IMR-90 (cell line): ENCODE results near the gene NF2. TPM values are rescaled to one million over a fixed set of nuclear protein-coding genes. Genes with fewer than 3 reads are reported as not detected.

Experiments
- ATAC-seq: fragments of 200-7000 bp; cut with Tn5 transposase; 2 replicates; pipeline ENCODE4 v1.9.1; 2020; ENCODE audit warnings: low read depth, mild to moderate bottlenecking, moderate library complexity
- BruUV-seq: library from RNA; stranded (reverse); fragments of 400-500 nt; replicated peaks from 2 replicates; lab custom pipeline; 2021; lab: Mats Ljungman, UMichigan
- CTCF ChIA-PET: fragments of 300-600 bp; formaldehyde crosslinking; extraction: SDS; loops from one replicate; lab custom pipeline; 2021; ENCODE audit warnings: antibody characterized with exemption; lab: Yijun Ruan, JAX
- POLR2A ChIA-PET: fragments of 300-600 bp; sonication (Branson Sonifier 250); formaldehyde crosslinking; loops from one replicate; lab custom pipeline; 2022; ENCODE audit warnings: antibody characterized with exemption; ENCODE audit not compliant: unreplicated experiment; lab: Charles Lee
- DNase-seq: peaks from one replicate; pipeline ENCODE4 v3.0.0; 2013
- H2AFZ ChIP-seq: replicated peaks from 2 replicates; pipeline ENCODE3; 2013; ENCODE audit warnings: low read length, mild to moderate bottlenecking; ENCODE audit not compliant: poor library complexity
- H2AK5ac ChIP-seq: 2 replicates; pipeline ENCODE4 v1.6.1; 2013; ENCODE audit warnings: low read depth, low read length, inconsistent platforms
- H2AK9ac ChIP-seq: replicated peaks from 2 replicates; pipeline ENCODE3; 2013; ENCODE audit warnings: mild to moderate bottlenecking, low read depth, low read length, moderate library complexity; ENCODE audit not compliant: poor library complexity
- H2BK120ac ChIP-seq: 2 replicates; pipeline ENCODE4 v1.6.1; 2013; ENCODE audit warnings: low read depth, low read length, inconsistent platforms
- H2BK15ac ChIP-seq: 3 replicates; pipeline ENCODE4 v1.6.1; 2013; ENCODE audit warnings: low read depth, low read length, inconsistent platforms
- H2BK20ac ChIP-seq: 2 replicates; pipeline ENCODE4 v1.6.1; 2013; ENCODE audit warnings: low read depth, mild to moderate bottlenecking, inconsistent platforms, low read length, moderate library complexity
- H2BK5ac ChIP-seq: 2 replicates; pipeline ENCODE4 v1.6.1; 2013; ENCODE audit warnings: mild to moderate bottlenecking, low read depth, low read length, inconsistent platforms; ENCODE audit not compliant: poor library complexity, severe bottlenecking
- H3K14ac ChIP-seq: replicated peaks from 2 replicates; pipeline ENCODE4 v1.6.1; 2013; ENCODE audit warnings: low read depth, low read length, inconsistent platforms
- H3K18ac ChIP-seq: 2 replicates; pipeline ENCODE4 v1.6.1; 2013; ENCODE audit warnings: low read depth, low read length, control low read depth
- H3K23ac ChIP-seq: 2 replicates; pipeline ENCODE4 v1.6.1; 2013; ENCODE audit warnings: low read depth, low read length, inconsistent platforms
- H3K27ac ChIP-seq: 2 replicates; pipeline ENCODE4 v1.5.1; 2013; ENCODE audit warnings: mild to moderate bottlenecking, control low read depth, low read length; ENCODE audit not compliant: insufficient read depth
- H3K27me3 ChIP-seq: 2 replicates; pipeline ENCODE4 v1.6.1; 2013; ENCODE audit warnings: low read length; ENCODE audit not compliant: control insufficient read depth, insufficient read depth
- H3K36me3 ChIP-seq: 2 replicates; pipeline ENCODE4 v1.6.1; 2013; ENCODE audit warnings: low read length, mixed read lengths; ENCODE audit not compliant: control insufficient read depth, insufficient read depth
- H3K4ac ChIP-seq: 2 replicates; pipeline ENCODE4 v1.6.1; 2013; ENCODE audit warnings: low read depth, low read length, inconsistent platforms
- H3K4me1 ChIP-seq: 2 replicates; pipeline ENCODE4 v1.6.1; 2013; ENCODE audit warnings: low read length, mixed read lengths; ENCODE audit not compliant: control insufficient read depth, insufficient read depth
- H3K4me2 ChIP-seq: 2 replicates; pipeline ENCODE4 v1.6.1; 2013; ENCODE audit warnings: low read depth, mild to moderate bottlenecking, control low read depth, low read length, moderate library complexity
- H3K4me3 ChIP-seq: 2 replicates; pipeline ENCODE4 v1.5.1; 2013; ENCODE audit warnings: low read depth, mild to moderate bottlenecking, control low read depth, low read length, moderate library complexity; ENCODE audit not compliant: insufficient read depth
- H3K56ac ChIP-seq: 2 replicates; pipeline ENCODE4 v1.6.1; 2013; ENCODE audit warnings: low read length, inconsistent platforms; ENCODE audit not compliant: insufficient read depth; ENCODE audit errors: extremely low read depth
- H3K79me1 ChIP-seq, 2 experiments: 2 replicates each; pipeline ENCODE4 v1.6.1; 2013; ENCODE audit warnings: low read length in 2 of 2, inconsistent platforms in 1 of 2, low read depth in 1 of 2
- H3K9ac ChIP-seq: 2 replicates; pipeline ENCODE4 v1.6.1; 2013; ENCODE audit warnings: low read depth, low read length, control low read depth
- H3K9me1 ChIP-seq: 2 replicates; pipeline ENCODE4 v1.6.1; 2013; ENCODE audit warnings: low read length, inconsistent platforms; ENCODE audit not compliant: insufficient read depth
- H3K9me3 ChIP-seq: 2 replicates; pipeline ENCODE4 v1.6.1; 2013; ENCODE audit warnings: low read length; ENCODE audit not compliant: control insufficient read depth, insufficient read depth
- H4K20me1 ChIP-seq: 2 replicates; pipeline ENCODE4 v1.6.1; 2013; ENCODE audit warnings: low read length, inconsistent platforms; ENCODE audit not compliant: insufficient read depth
- H4K5ac ChIP-seq: 2 replicates; pipeline ENCODE4 v1.6.1; 2013; ENCODE audit warnings: mild to moderate bottlenecking, low read depth, low read length, control low read depth
- H4K8ac ChIP-seq, 2 experiments: 2 replicates each; pipeline ENCODE4 v1.6.1; 2013; ENCODE audit warnings: low read depth in 2 of 2, low read length in 2 of 2, control low read depth in 1 of 2, inconsistent platforms in 1 of 2
- H4K91ac ChIP-seq: 2 replicates; pipeline ENCODE4 v1.6.1; 2013; ENCODE audit warnings: low read depth, low read length, inconsistent platforms; ENCODE audit not compliant: insufficient read depth
- MAFK ChIP-seq: IDR thresholded peaks from 2 replicates; pipeline ENCODE4 v1.6.1; 2012; ENCODE audit warnings: low read depth, low read length, improper control_type of control experiment
- RFX5 ChIP-seq: IDR thresholded peaks from 2 replicates; pipeline ENCODE4 v1.8.0; 2012; ENCODE audit warnings: low read depth, mild to moderate bottlenecking, low read length, moderate library complexity
- WGBS, 2 experiments: methylation state at CpG; one replicate each; pipeline versions ENCODE4 v1.1.5 to v1.1.7; 2013; ENCODE audit warnings: missing lambda C conversion rate in 2 of 2; ENCODE audit not compliant: insufficient read length in 1 of 2; ENCODE audit errors: extremely low coverage in 2 of 2; 5-methylcytosine and 5-hydroxymethylcytosine counted together
- dilution Hi-C: fragments of 300-500 bp; cut with HindIII; formaldehyde crosslinking; loops from one replicate; pipeline ENCODE4 v1.14.3; 2018; ENCODE audit warnings: low sequenced_read_pairs; ENCODE audit not compliant: unreplicated experiment
- in situ Hi-C: fragments of 300-500 bp; cut with MboI; formaldehyde crosslinking; loops from 3 replicates; pipeline ENCODE4 v1.14.3; 2019; ENCODE audit warnings: low sequenced_read_pairs, inconsistent platforms, mixed read lengths
- intact Hi-C: fragments of 100-400 bp; cut with micrococcal nuclease; formaldehyde crosslinking; loops from 2 replicates; pipeline ENCODE4 v1.10.0; 2022
- polyA plus RNA-seq, 3 experiments: library from polyadenylated mRNA; depleted of rRNA; stranded (reverse); fragments of >200 nt; gene quantifications; 2 replicates each; pipeline ENCODE4 v1.2.3, GENCODE V29; 2012; ENCODE audit warnings: low replicate concordance in 1 of 3
- total RNA-seq: library from RNA; depleted of rRNA; stranded (reverse); fragments of >200 nt; gene quantifications from 2 replicates; pipeline ENCODE4 v1.2.3, GENCODE V29; 2012

NF2 gene
- total and polyA plus RNA-seq, 2 of the 4 experiments (the other 2 are of a cell fraction) = 59.0 to 151 TPM

GRCh38 chr22:29569011-29569678 is 34.3 kb upstream of the NF2 start:
- in situ Hi-C loops (no loop called here), dilution Hi-C loops (no loop called here), intact Hi-C loops (no loop called here)
- H3K36me3 ChIP-seq = peaks cover 34% of the 10 kb centered on the region
- H2AK9ac ChIP-seq = no peak overlapping the region
- no peak overlapping the region for H2BK15ac ChIP-seq
- H2BK5ac ChIP-seq = no peak overlapping the region
- H4K5ac ChIP-seq = no peak overlapping the region
- no peak overlapping the region for H3K4me2 ChIP-seq
- no peak overlapping the region for H3K4me3 ChIP-seq
- TF ChIP-seq RFX5 (no peak), MAFK (no peak)
- H3K9ac ChIP-seq = no peak overlapping the region
- no peak overlapping the region for H2AK5ac ChIP-seq
- H2BK120ac ChIP-seq = no peak overlapping the region
- POLR2A ChIA-PET = no interaction called here
- no peak overlapping the region for H2AFZ ChIP-seq
- no peak for ATAC-seq
- H4K20me1 ChIP-seq = peaks cover 10% of the 10 kb centered on the region; the same call in 1 of the 2 replicates
- no TSS peak for BruUV-seq
- CTCF ChIA-PET = no interaction called here
- WGBS, 2 experiments = 100% methylated on average over 3 of the region's 7 CpGs; no CpG with 5 or more reads in 1 of the 2 experiments
- no peak for DNase-seq
- H3K27me3 ChIP-seq = no peaks in the 10 kb centered on the region
- H3K9me3 ChIP-seq = no peaks in the 10 kb centered on the region
- H2BK20ac ChIP-seq = no peak overlapping the region
- H3K4ac ChIP-seq = no peak overlapping the region
- no peak overlapping the region for H3K14ac ChIP-seq
- no peak overlapping the region for H4K8ac ChIP-seq
- no peak overlapping the region for H4K91ac ChIP-seq
- no peak overlapping the region for H3K18ac ChIP-seq
- no peak overlapping the region for H3K27ac ChIP-seq
- H3K4me1 ChIP-seq = no peaks in the 10 kb centered on the region
- H3K56ac ChIP-seq = no peak overlapping the region
- H3K79me1 ChIP-seq = peaks cover 0 to 11% of the 10 kb centered on the region in 2 experiments; a peak in 1 of 4 replicates
- no peak overlapping the region for H3K23ac ChIP-seq
- H3K9me1 ChIP-seq = 0 out of 2 replicates have a peak, but pooled peaks cover 3% of the 10 kb centered on the region
